ENCODE results near the gene LGALS1. TPM values are rescaled to one million over a fixed set of nuclear protein-coding genes. Genes with fewer than 3 reads are reported as not detected.
A peak's percentile ranks its signal among the peaks of the same experiment; 100 is the strongest.

LGALS1 gene
- total and polyA plus RNA-seq, 5 donors from 2014 or later, result 209 to 829 (median 402) TPM

DNA sequence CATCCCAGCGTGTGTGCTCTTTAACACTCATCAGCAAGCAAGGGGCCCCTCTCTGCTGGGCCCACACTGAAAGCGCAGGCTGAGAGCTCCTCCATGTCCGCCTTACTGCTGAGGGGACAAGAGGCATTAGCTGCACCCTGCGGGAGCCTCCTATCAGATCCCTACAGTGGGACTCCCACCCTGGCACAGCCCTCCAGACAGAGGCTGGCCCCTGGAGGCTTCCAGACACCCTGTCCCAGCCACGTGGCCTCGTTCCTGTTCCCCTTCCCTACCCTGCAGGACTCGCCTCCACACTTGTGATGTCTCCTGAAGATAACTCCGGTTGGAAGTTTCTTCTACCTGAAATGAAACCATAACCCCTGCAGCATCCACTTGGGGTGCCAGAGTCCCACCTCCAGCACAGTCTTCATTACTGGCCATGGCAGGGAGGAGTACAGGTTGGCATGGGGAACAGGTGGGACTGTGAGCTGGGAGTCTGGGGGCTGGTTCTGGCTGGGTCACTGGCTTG, 41.0 kb upstream of the LGALS1 start:
- H3K9me3 ChIP-seq (ENCODE audit: control insufficient read depth in 2 of 2, low read length in 2 of 2), result no peaks in the 10 kb centered on the region
- peaks cover 0 to 1% (median 0%) of the 10 kb centered on the region in 7 donors for H3K9me3 Mint-ChIP-seq
- peak overlapping the region; percentile 60 to 91 (median 82) for H3K4me3 Mint-ChIP-seq
- H3K4me1 Mint-ChIP-seq, result peaks cover 0 to 80% (median 35%) of the 10 kb centered on the region in 4 donors
- no peaks in the 10 kb centered on the region for H3K27me3 Mint-ChIP-seq
- peak overlapping the region; percentile 59 for H3K4me3 ChIP-seq (ENCODE audit: low read depth, low read length)
- DNase-seq (peak in 1 of 3 donors; percentile 48), ATAC-seq (ENCODE audit: low read depth in 2 of 2) (no peak)
- H3K36me3 ChIP-seq (ENCODE audit: control insufficient read depth, insufficient read depth, low read length), result no peaks in the 10 kb centered on the region
- peak overlapping the region; percentile 94 to 95 (median 94) for H3K27ac Mint-ChIP-seq
- no peaks in the 10 kb centered on the region for H3K27me3 ChIP-seq (ENCODE audit: control insufficient read depth, insufficient read depth, low read length)
- peaks cover 89% of the 10 kb centered on the region for H3K4me1 ChIP-seq (ENCODE audit: control insufficient read depth, insufficient read depth, low read length, poor library complexity, severe bottlenecking)
- H3K27ac ChIP-seq (ENCODE audit: insufficient read depth, low read length, poor library complexity, severe bottlenecking), result peak overlapping the region; percentile 88
- H3K36me3 Mint-ChIP-seq, result no peaks in the 10 kb centered on the region

DNA sequence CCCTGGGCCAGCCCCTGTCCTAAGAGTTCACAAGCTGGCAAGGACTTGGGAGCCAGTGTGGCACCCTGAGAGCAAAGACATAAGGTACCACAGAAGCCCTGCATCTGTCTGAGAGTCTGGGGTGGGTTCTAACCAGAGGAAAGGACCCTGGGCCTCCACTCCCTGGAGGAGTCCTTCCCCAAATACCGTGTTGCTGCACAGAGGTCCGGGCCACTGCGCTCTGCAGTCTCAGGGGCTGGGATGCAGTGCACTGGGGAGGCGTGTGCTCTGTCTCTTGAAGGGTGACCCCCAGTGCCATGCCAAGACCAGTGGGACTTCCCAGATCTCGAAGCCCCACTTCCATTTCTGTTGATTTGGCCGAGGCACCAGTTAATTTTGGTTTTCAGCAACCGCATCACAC, 40.3 kb upstream of the LGALS1 start:
- no peaks in the 10 kb centered on the region for H3K27me3 ChIP-seq (ENCODE audit: control insufficient read depth, insufficient read depth, low read length)
- peaks cover 88% of the 10 kb centered on the region for H3K4me1 ChIP-seq (ENCODE audit: control insufficient read depth, insufficient read depth, low read length, poor library complexity, severe bottlenecking)
- Mint-ChIP-seq H3K27ac (peak overlapping the region; percentile 48 to 95 (median 94)), H3K4me1 (peaks cover 0 to 76% (median 36%) of the 10 kb centered on the region in 4 donors), H3K36me3 (no peaks in the 10 kb centered on the region), H3K27me3 (no peaks in the 10 kb centered on the region), H3K9me3 (peaks cover 0 to 1% (median 0%) of the 10 kb centered on the region in 7 donors), H3K4me3 (peak overlapping the region; percentile 13 to 100 (median 86))
- no peak for DNase-seq
- H3K4me3 ChIP-seq (ENCODE audit: low read depth, low read length), result peak overlapping the region; percentile 15
- H3K9me3 ChIP-seq (ENCODE audit: control insufficient read depth in 2 of 2, low read length in 2 of 2), result no peaks in the 10 kb centered on the region
- ATAC-seq (ENCODE audit: low read depth in 2 of 2), result no peak
- H3K27ac ChIP-seq (ENCODE audit: insufficient read depth, low read length, poor library complexity, severe bottlenecking), result peak overlapping the region; percentile 88
- no peaks in the 10 kb centered on the region for H3K36me3 ChIP-seq (ENCODE audit: control insufficient read depth, insufficient read depth, low read length)

DNA sequence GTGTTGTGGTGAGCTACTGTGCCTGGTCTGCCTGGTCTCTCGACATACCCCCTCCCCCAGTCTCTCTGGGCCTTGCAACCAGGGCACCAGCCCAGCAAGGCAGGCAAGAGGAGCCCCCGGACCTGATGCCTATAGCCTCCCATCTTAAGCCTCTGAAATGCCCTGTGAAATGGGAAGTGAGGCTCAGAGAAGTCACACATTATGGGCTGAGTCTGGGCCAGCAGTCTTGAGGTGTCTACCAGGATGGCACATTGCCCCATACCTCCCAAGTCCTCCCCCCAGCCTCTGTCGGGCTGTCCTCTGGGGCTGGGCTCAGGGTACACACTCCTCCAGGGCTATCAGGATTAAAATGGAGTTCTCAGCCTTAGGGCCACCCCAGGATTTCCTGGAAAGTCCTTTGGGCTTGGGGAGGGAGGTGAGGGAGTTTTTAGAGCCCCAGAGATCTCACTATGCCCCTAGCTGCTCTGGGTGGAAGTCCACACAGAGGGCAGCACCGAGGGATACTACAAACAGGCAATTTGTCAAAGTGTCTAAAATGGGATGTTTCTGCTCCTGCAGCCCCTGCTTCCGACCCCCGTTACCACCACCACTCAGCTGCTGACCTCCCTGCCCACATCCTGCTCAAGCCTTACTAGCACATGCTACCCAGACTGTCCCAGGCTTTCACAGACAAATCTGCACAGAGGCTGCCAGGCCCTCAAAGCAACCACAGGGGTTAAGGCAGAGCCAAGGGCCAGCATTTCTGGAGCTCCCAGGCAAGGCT, 39.1 kb upstream of the LGALS1 start:
- no peaks in the 10 kb centered on the region for H3K9me3 ChIP-seq (ENCODE audit: control insufficient read depth in 2 of 2, low read length in 2 of 2)
- Mint-ChIP-seq H3K9me3 (peaks cover 0 to 1% (median 0%) of the 10 kb centered on the region in 7 donors), H3K27ac (peak overlapping the region; percentile 92 to 97 (median 95)), H3K4me3 (peak overlapping the region; percentile 73 to 100 (median 86)), H3K4me1 (peaks cover 0 to 80% (median 38%) of the 10 kb centered on the region in 4 donors), H3K36me3 (no peaks in the 10 kb centered on the region), H3K27me3 (no peaks in the 10 kb centered on the region)
- ATAC-seq (ENCODE audit: low read depth in 2 of 2) (no peak), DNase-seq (peak in 1 of 3 donors; percentile 44)
- peak overlapping the region; percentile 44 for H3K4me3 ChIP-seq (ENCODE audit: low read depth, low read length)
- H3K36me3 ChIP-seq (ENCODE audit: control insufficient read depth, insufficient read depth, low read length), result peaks cover under 1% of the 10 kb centered on the region
- peak overlapping the region; percentile 88 for H3K27ac ChIP-seq (ENCODE audit: insufficient read depth, low read length, poor library complexity, severe bottlenecking)
- no peaks in the 10 kb centered on the region for H3K27me3 ChIP-seq (ENCODE audit: control insufficient read depth, insufficient read depth, low read length)
- H3K4me1 ChIP-seq (ENCODE audit: control insufficient read depth, insufficient read depth, low read length, poor library complexity, severe bottlenecking), result peaks cover 91% of the 10 kb centered on the region

DNA sequence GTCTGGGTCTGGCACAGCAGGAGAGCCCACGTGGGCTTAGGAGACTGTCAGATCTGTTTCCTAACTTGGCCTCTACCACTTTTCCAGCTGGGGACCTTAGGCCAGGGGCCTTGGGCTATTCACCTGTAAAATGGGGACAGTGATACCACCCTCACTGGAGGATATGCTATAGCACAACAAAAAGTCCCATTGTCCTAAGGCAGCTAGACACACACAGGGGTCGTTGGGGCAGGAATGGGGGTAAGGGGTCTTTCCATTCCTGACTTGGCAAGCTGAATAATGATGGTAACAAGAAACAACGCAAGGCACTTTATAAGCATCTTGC, 38.5 kb upstream of the LGALS1 start:
- H3K27me3 Mint-ChIP-seq, result no peaks in the 10 kb centered on the region
- DNase-seq (no peak), ATAC-seq (ENCODE audit: low read depth in 2 of 2) (no peak)
- Histone ChIP-seq H3K4me3 (ENCODE audit: low read depth, low read length) (peak overlapping the region; percentile 44), H3K27me3 (ENCODE audit: control insufficient read depth, insufficient read depth, low read length) (no peaks in the 10 kb centered on the region), H3K27ac (ENCODE audit: insufficient read depth, low read length, poor library complexity, severe bottlenecking) (peak overlapping the region; percentile 88), H3K4me1 (ENCODE audit: control insufficient read depth, insufficient read depth, low read length, poor library complexity, severe bottlenecking) (peaks cover 91% of the 10 kb centered on the region), H3K9me3 (ENCODE audit: control insufficient read depth in 2 of 2, low read length in 2 of 2) (no peaks in the 10 kb centered on the region), H3K36me3 (ENCODE audit: control insufficient read depth, insufficient read depth, low read length) (peaks cover 6% of the 10 kb centered on the region)
- H3K36me3 Mint-ChIP-seq, result no peaks in the 10 kb centered on the region
- H3K27ac Mint-ChIP-seq, result peak overlapping the region; percentile 92 to 97 (median 95)
- H3K9me3 Mint-ChIP-seq, result peaks cover 0 to 1% (median 0%) of the 10 kb centered on the region in 7 donors
- H3K4me1 Mint-ChIP-seq, result peaks cover 0 to 83% (median 42%) of the 10 kb centered on the region in 4 donors
- H3K4me3 Mint-ChIP-seq, result peak overlapping the region; percentile 73 to 100 (median 98)

DNA sequence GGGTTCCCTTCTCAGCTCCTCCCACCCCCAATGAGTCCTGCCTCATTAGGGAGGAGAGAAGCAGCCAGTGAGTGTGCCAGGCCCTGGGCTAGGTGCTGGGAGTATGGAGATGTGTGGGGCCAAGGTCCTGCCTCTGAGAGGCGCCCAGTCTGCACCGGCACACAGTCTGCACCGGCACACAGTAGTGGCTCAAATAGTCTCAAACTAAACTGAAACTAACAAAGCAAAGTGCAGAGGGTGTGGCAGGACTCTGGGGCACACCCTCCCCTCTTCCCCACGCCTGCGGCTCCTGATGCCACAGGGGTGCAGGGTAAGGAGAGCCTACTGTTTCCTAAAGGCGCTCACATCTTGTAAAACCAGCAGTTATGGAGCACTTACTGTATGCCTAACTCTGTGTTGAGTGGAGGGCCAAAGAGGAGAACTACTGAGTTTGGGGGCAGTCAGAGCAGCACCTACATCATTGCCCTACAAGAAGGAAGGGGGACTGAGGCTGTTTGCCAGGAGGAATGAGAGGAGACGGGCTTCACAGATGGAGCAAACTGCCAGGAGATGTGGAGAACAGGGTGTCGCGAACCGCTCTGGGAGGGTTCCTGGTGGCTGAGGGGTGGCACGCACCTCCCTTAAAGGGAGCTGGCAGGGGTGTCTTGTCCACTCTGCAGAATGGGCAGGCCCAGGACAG, 36.9 kb upstream of the LGALS1 start:
- peaks cover 11% of the 10 kb centered on the region for H3K36me3 Mint-ChIP-seq
- peaks cover 0 to 85% (median 48%) of the 10 kb centered on the region in 4 donors for H3K4me1 Mint-ChIP-seq
- DNase-seq (peak in 1 of 3 donors; percentile 79), ATAC-seq (ENCODE audit: low read depth in 2 of 2) (peak; percentile 35 to 46)
- H3K27ac Mint-ChIP-seq, result peak overlapping the region; percentile 84 to 97 (median 95)
- H3K27me3 Mint-ChIP-seq, result no peaks in the 10 kb centered on the region
- peaks cover 16% of the 10 kb centered on the region for H3K36me3 ChIP-seq (ENCODE audit: control insufficient read depth, insufficient read depth, low read length)
- peak overlapping the region; percentile 84 for H3K4me3 ChIP-seq (ENCODE audit: low read depth, low read length)
- peak overlapping the region; percentile 91 to 100 (median 98) for H3K4me3 Mint-ChIP-seq
- peaks cover 91% of the 10 kb centered on the region for H3K4me1 ChIP-seq (ENCODE audit: control insufficient read depth, insufficient read depth, low read length, poor library complexity, severe bottlenecking)
- no peaks in the 10 kb centered on the region for H3K9me3 Mint-ChIP-seq
- no peaks in the 10 kb centered on the region for H3K27me3 ChIP-seq (ENCODE audit: control insufficient read depth, insufficient read depth, low read length)
- no peaks in the 10 kb centered on the region for H3K9me3 ChIP-seq (ENCODE audit: control insufficient read depth in 2 of 2, low read length in 2 of 2)
- H3K27ac ChIP-seq (ENCODE audit: insufficient read depth, low read length, poor library complexity, severe bottlenecking), result peak overlapping the region; percentile 88

DNA sequence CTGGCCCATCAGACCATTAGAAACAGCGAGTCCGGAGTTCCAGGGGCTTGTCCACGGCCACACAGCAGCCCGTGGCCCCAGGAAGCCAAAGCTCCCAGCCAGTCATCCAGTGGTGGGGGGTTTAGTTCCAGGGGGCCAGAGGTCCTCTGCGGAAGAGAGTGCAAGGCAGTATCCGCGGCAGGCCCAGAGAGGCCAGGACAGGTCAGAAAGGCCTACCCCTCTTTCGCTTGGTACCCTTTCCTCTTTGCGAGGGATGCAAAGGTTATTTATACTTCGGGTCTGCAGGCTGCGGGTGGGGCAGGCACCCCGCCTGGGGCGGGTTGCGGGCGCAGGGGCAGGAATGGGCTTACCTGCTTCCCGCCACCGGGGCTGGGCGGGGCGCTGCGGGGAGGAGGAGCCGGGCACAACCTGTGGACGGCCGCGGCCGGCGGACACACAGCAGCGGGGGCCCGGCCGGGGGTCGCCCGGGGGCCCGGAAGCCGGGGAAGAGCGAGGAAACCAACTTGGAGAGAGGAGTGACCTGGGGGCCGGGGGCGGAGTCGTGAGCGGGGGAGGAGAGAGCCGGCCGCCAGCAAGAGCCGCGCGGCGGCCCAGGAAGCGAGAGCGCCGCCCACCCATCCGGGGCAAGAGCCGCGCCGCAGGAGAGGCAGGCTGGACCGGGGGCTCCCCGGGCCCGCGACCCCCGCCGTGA, 36.2 kb upstream of the LGALS1 start, which contains the start of gene SH3BP1:
TSS of gene SH3BP1 (plus strand) at position 600 of the 691 bp plus-strand sequence. CDS start 119 bp downstream, outside the sequence.
- ATAC-seq (ENCODE audit: low read depth in 2 of 2), result peak; percentile 38 to 43
- Histone ChIP-seq H3K36me3 (ENCODE audit: control insufficient read depth, insufficient read depth, low read length) (peaks cover 21% of the 10 kb centered on the region), H3K4me1 (ENCODE audit: control insufficient read depth, insufficient read depth, low read length, poor library complexity, severe bottlenecking) (peaks cover 88% of the 10 kb centered on the region), H3K4me3 (ENCODE audit: low read depth, low read length) (peak within 1 kb of the TSS; percentile 84), H3K27me3 (ENCODE audit: control insufficient read depth, insufficient read depth, low read length) (no peaks in the 10 kb centered on the region), H3K27ac (ENCODE audit: insufficient read depth, low read length, poor library complexity, severe bottlenecking) (peak within 1 kb of the TSS; percentile 88), H3K9me3 (ENCODE audit: control insufficient read depth in 2 of 2, low read length in 2 of 2) (no peaks in the 10 kb centered on the region)
- Mint-ChIP-seq H3K4me1 (peaks cover 0 to 84% (median 46%) of the 10 kb centered on the region in 4 donors), H3K27ac (peak within 1 kb of the TSS; percentile 95 to 97 (median 96)), H3K9me3 (no peaks in the 10 kb centered on the region), H3K4me3 (peak within 1 kb of the TSS; percentile 91 to 100 (median 98)), H3K27me3 (no peaks in the 10 kb centered on the region), H3K36me3 (peaks cover 16% of the 10 kb centered on the region)
- DNase-seq, result peak; percentile 53 to 73 (median 67)
